Smooth muscle cell (in vitro differentiated cells): ENCODE measurements around the gene TUT7. TPM values are rescaled to one million over a fixed set of nuclear protein-coding genes. Genes with fewer than 3 reads are reported as not detected.

Experiments
- DNase-seq: peaks from one replicate; lab custom pipeline; 2025; ENCODE audit not compliant: unreplicated experiment; lab: John Stamatoyannopoulos, UW
- H2AFZ ChIP-seq: fragments of 200-600 bp; sonication (generic); 2 replicates; pipeline ENCODE4 v1.6.0; 2016; ENCODE audit warnings: antibody characterized with exemption, low read depth, mild to moderate bottlenecking
- H3F3A ChIP-seq: fragments of 200-600 bp; sonication (generic); 2 replicates; pipeline ENCODE4 v1.6.0; 2017; ENCODE audit warnings: antibody characterized with exemption, low read depth
- H3K27ac ChIP-seq: fragments of 200-600 bp; sonication (generic); 2 replicates; pipeline ENCODE4 v1.5.1; 2016; ENCODE audit warnings: low read depth, mild to moderate bottlenecking
- H3K27me3 ChIP-seq: fragments of 200-600 bp; sonication (generic); 2 replicates; pipeline ENCODE4 v1.6.1; 2016; ENCODE audit warnings: low read depth, mild to moderate bottlenecking
- H3K36me3 ChIP-seq: fragments of 200-600 bp; sonication (generic); 2 replicates; pipeline ENCODE4 v1.5.1; 2016; ENCODE audit warnings: low read depth
- H3K4me1 ChIP-seq: fragments of 200-600 bp; sonication (generic); 2 replicates; pipeline ENCODE4 v1.5.1; 2016; ENCODE audit warnings: low read depth
- H3K4me2 ChIP-seq: fragments of 200-600 bp; sonication (generic); 2 replicates; pipeline ENCODE4 v1.6.0; 2016; ENCODE audit warnings: mild to moderate bottlenecking
- H3K4me3 ChIP-seq: fragments of 200-600 bp; sonication (generic); 2 replicates; pipeline ENCODE4 v1.5.1; 2016; ENCODE audit warnings: mild to moderate bottlenecking
- H3K79me2 ChIP-seq: fragments of 200-600 bp; sonication (generic); 2 replicates; pipeline ENCODE4 v1.6.0; 2016; ENCODE audit warnings: low read depth, mild to moderate bottlenecking
- H3K9ac ChIP-seq: fragments of 200-600 bp; sonication (generic); 2 replicates; pipeline ENCODE4 v1.6.0; 2016; ENCODE audit warnings: low read depth
- H3K9me3 ChIP-seq: fragments of 200-600 bp; sonication (generic); replicated peaks from 2 replicates; pipeline ENCODE4 v1.5.1; 2016; ENCODE audit warnings: low read depth
- H4K20me1 ChIP-seq: fragments of 200-600 bp; sonication (generic); 2 replicates; pipeline ENCODE4 v1.6.0; 2016; ENCODE audit warnings: low read depth
- WGBS: methylation state at CpG from one replicate; pipeline ENCODE4 v1.1.7; 2016; ENCODE audit warnings: low lambda C conversion rate; 5-methylcytosine and 5-hydroxymethylcytosine counted together
- polyA plus RNA-seq: library from polyadenylated mRNA; unstranded; fragments of >200 nt; fragmentation: Nextera tagmentation; extraction: Ambion mirVana; gene quantifications from 2 replicates; pipeline ENCODE4 v1.2.1, GENCODE V29; 2016
- total RNA-seq: library from RNA; depleted of rRNA; stranded (reverse); fragments of >200 nt; gene quantifications from 2 replicates; pipeline ENCODE4 v1.2.3, GENCODE V29; 2014
- TF ChIP-seq, protein P1 (sequence below): fragments of 200-600 bp; sonication (generic); IDR thresholded peaks from 2 replicates; pipeline ENCODE4 v1.5.1; 2017; ENCODE audit warnings: borderline replicate concordance, mild to moderate bottlenecking, antibody characterized with exemption; ENCODE audit not compliant: insufficient read depth, poor library complexity, severe bottlenecking

TUT7 gene
- total and polyA plus RNA-seq, 2 experiments from 2014 or later: 14.9 to 35.7 TPM

DNA sequence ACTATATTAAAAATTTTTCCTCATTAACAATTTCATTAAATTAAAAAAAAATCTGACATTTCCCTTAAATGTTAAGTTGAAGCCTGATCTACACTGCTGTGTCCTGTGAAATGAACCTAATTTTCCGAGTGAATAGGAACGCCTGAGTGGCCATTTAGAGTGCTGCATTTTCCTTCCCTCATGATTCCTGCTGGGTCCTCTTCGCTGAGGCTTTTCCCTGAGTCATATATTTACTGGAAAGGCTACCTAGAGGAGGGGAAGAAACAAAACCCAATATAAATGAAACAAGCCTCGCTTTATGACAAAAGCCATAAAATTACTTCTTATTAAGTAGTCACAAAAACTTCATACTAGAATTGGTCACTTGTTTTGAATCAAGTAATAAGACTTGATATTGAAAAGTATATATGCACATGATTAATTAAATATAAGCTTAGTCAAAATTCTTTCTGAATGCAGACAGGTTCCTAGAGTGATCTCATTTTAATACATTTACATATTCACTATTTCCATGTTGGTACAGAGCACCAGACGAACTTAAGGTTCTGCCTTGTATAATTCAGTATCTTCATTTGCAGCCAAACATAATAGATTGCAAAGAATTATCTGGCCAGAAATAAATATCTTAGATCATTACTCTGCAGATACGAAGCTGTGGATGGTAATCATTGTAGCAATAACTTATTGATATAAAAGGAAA is 65.6 kb downstream of the TUT7 start:
- H3K4me2 ChIP-seq: no peak overlapping the region
- no peak for DNase-seq
- H3K79me2 ChIP-seq: no peaks in the 10 kb centered on the region
- H4K20me1 ChIP-seq: no peaks in the 10 kb centered on the region
- no peak overlapping the region for H3K9ac ChIP-seq
- peaks cover 11% of the 10 kb centered on the region for H3K4me1 ChIP-seq
- H3K9me3 ChIP-seq: no peaks in the 10 kb centered on the region
- TF ChIP-seq, protein P1, sequence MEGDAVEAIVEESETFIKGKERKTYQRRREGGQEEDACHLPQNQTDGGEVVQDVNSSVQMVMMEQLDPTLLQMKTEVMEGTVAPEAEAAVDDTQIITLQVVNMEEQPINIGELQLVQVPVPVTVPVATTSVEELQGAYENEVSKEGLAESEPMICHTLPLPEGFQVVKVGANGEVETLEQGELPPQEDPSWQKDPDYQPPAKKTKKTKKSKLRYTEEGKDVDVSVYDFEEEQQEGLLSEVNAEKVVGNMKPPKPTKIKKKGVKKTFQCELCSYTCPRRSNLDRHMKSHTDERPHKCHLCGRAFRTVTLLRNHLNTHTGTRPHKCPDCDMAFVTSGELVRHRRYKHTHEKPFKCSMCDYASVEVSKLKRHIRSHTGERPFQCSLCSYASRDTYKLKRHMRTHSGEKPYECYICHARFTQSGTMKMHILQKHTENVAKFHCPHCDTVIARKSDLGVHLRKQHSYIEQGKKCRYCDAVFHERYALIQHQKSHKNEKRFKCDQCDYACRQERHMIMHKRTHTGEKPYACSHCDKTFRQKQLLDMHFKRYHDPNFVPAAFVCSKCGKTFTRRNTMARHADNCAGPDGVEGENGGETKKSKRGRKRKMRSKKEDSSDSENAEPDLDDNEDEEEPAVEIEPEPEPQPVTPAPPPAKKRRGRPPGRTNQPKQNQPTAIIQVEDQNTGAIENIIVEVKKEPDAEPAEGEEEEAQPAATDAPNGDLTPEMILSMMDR: no peak
- WGBS: 76% methylated on average over 6 of the region's 6 CpGs
- no peak overlapping the region for H2AFZ ChIP-seq
- H3K27me3 ChIP-seq: no peaks in the 10 kb centered on the region
- no peak overlapping the region for H3K4me3 ChIP-seq
- no peaks in the 10 kb centered on the region for H3F3A ChIP-seq
- H3K27ac ChIP-seq: no peak overlapping the region
- peaks cover 4% of the 10 kb centered on the region for H3K36me3 ChIP-seq

DNA sequence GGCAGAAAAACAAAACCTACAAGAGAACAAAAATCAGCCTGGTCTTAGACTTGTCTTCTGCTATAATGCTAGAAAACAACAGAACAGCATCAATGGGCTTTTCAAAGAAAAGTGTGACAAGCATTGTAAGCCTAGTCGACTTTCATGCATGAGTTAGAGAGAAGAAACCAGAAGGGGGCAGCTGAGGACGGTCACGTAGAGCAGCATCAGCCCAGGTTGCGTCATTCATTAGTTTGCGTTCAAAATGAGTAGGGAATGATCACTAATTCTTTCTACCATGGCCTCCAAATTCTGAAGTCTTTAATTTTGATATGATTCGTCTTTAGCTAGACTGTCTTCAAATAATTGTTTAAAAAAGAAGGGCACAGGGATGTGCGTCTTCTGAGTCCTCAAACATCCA is 67.2 kb downstream of the TUT7 start:
- Histone ChIP-seq H3K9me3 (no peaks in the 10 kb centered on the region), H3F3A (no peaks in the 10 kb centered on the region), H4K20me1 (no peaks in the 10 kb centered on the region), H3K27ac (no peak overlapping the region), H3K9ac (no peak overlapping the region), H3K4me2 (peak overlapping the region; percentile 1), H3K79me2 (no peaks in the 10 kb centered on the region), H3K36me3 (peaks cover 4% of the 10 kb centered on the region), H3K27me3 (no peaks in the 10 kb centered on the region), H3K4me3 (no peak overlapping the region), H3K4me1 (peaks cover 14% of the 10 kb centered on the region), H2AFZ (no peak overlapping the region)
- TF ChIP-seq, protein P1: peak; percentile 31
- 18% methylated on average over 7 of the region's 7 CpGs for WGBS
- DNase-seq: no peak

DNA sequence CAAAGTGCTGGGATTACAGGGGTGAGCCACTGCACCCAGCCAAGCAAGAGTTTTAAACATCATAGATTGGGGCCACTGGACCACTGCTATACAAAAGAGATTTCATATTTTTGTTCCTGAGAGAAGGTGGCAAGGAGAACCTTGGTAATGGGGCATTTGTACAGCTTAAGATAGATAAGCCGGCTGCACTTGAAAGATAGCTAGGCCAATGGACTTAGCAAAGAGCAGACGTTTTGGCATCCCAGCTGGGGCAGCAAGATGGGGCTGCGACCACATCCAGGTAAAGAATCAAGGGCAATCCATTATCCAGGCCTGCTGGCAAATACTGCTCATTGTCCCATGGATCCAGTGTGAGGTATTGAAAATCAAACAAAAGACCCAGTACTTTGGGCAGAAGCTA is 67.9 kb downstream of the TUT7 start:
- no peaks in the 10 kb centered on the region for H3K9me3 ChIP-seq
- H4K20me1 ChIP-seq: no peaks in the 10 kb centered on the region
- no peaks in the 10 kb centered on the region for H3F3A ChIP-seq
- H3K4me2 ChIP-seq: no peak overlapping the region
- peaks cover 4% of the 10 kb centered on the region for H3K79me2 ChIP-seq
- no peak for DNase-seq
- H3K27me3 ChIP-seq: no peaks in the 10 kb centered on the region
- TF ChIP-seq, protein P1: no peak
- no peak overlapping the region for H3K4me3 ChIP-seq
- H3K4me1 ChIP-seq: peaks cover 17% of the 10 kb centered on the region
- H3K9ac ChIP-seq: no peak overlapping the region
- H2AFZ ChIP-seq: no peak overlapping the region
- WGBS: 53% methylated on average over 3 of the region's 3 CpGs
- no peak overlapping the region for H3K27ac ChIP-seq
- H3K36me3 ChIP-seq: peaks cover 4% of the 10 kb centered on the region

DNA sequence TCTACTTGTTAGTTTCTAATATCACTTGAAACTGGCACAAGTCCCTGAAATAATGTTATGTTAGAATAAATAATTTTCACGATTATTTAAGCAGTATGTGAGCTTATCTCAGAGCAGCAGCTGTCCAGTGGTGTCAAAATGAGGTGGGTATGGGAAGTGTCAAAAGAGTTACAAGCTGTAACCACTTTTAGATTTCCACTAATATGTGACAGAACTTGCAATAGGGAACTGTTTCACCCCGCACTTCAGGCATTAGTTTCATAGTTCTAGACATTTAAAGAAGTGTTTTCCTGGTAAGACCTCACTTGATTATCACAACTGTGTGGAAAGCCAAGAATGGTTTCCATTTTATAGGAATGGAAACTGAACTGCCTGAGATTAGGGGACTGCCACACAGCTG is 68.9 kb downstream of the TUT7 start:
- H3K4me3 ChIP-seq: no peak overlapping the region
- H3K9me3 ChIP-seq: no peaks in the 10 kb centered on the region
- no peak overlapping the region for H3K9ac ChIP-seq
- H3K4me2 ChIP-seq: no peak overlapping the region
- H3K36me3 ChIP-seq: peaks cover 4% of the 10 kb centered on the region
- WGBS: 73% methylated on average over 2 of the region's 2 CpGs
- TF ChIP-seq, protein P1: no peak
- no peaks in the 10 kb centered on the region for H3F3A ChIP-seq
- H3K4me1 ChIP-seq: peaks cover 23% of the 10 kb centered on the region
- H2AFZ ChIP-seq: no peak overlapping the region
- H3K79me2 ChIP-seq: peaks cover 14% of the 10 kb centered on the region
- no peak overlapping the region for H3K27ac ChIP-seq
- H3K27me3 ChIP-seq: no peaks in the 10 kb centered on the region
- no peak for DNase-seq
- H4K20me1 ChIP-seq: peaks cover 5% of the 10 kb centered on the region
